Adrenal gland (tissue), 5 donors: ENCODE measurements around the gene SNX9.

Source experiments
- CTCF ChIP-seq, 6 experiments: fragments of 450-650 bp in 4 of 6; fragments of 200-600 bp in 2 of 6; sonication (generic) in 1 of 6; IDR thresholded peaks; 1 replicate in 5 of 6; 2 replicates in 1 of 6; pipeline versions ENCODE4 v1.5.1 to v1.8.0; 2016 to 2021; ENCODE audit warnings: antibody characterized with exemption in 6 of 6, mild to moderate bottlenecking in 2 of 6, moderate library complexity in 1 of 6
- POLR2A ChIP-seq, 2 donors: fragments of 450-650 bp; IDR thresholded peaks; one replicate each; pipeline ENCODE4 v1.6.1; 2017; ENCODE audit warnings: antibody characterized with exemption in 2 of 2, mild to moderate bottlenecking in 2 of 2, moderate library complexity in 1 of 2
- donor health status: DM: no; HTN: no; CAD: no.

GRCh38 chr6:157855325-157855724, 32.3 kb downstream of the SNX9 start:
- TF ChIP-seq POLR2A (IDR thresholded peaks at IDR 0.05) = no peak
- TF ChIP-seq CTCF (IDR thresholded peaks at IDR 0.05) = no peak
